Upper lobe of left lung (tissue), 4 donors: ENCODE measurements around the gene RNF213.

ENCODE experiments used
- POLR2AphosphoS5 ChIP-seq, 2 donors: sonication (generic); formaldehyde crosslinking; IDR thresholded peaks; one replicate each; pipeline ENCODE4 v1.5.1; 2017; ENCODE audit warnings: antibody characterized with exemption in 2 of 2
- TF ChIP-seq, protein P1 (sequence below), 6 experiments: fragments of 450-650 bp in 4 of 6; fragments of 200-600 bp in 2 of 6; sonication (generic) in 2 of 6; IDR thresholded peaks; one replicate each; pipeline ENCODE4 v1.5.1; 2016 to 2019; ENCODE audit warnings: antibody characterized with exemption in 6 of 6

DNA sequence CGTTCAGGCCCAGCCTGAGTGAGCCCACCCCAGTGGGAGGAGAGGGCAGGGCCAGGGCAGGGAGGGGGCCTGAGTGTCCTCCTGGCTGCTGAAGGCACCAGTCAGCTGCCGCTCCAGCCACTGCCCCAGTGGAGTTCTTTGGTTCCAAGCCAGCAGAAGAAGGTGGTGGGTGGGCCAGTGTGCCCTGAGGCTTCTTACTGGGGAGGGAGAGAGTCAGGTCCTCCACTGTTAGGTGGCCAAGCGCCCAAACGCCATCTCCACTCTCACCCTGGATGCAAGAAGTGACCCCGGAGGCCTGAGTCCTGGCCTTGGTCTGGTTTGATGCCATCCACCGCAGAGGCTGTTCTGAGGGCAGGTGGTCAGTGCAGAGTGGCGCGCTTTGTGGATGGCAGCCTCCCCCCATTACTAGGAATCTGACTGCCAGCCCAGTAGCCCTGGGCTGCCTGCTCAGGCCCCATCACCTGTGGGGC, 2.2 kb downstream of the RNF213 start:
- no peak for TF ChIP-seq POLR2AphosphoS5 (IDR thresholded peaks at IDR 0.05)
- TF ChIP-seq, protein P1, sequence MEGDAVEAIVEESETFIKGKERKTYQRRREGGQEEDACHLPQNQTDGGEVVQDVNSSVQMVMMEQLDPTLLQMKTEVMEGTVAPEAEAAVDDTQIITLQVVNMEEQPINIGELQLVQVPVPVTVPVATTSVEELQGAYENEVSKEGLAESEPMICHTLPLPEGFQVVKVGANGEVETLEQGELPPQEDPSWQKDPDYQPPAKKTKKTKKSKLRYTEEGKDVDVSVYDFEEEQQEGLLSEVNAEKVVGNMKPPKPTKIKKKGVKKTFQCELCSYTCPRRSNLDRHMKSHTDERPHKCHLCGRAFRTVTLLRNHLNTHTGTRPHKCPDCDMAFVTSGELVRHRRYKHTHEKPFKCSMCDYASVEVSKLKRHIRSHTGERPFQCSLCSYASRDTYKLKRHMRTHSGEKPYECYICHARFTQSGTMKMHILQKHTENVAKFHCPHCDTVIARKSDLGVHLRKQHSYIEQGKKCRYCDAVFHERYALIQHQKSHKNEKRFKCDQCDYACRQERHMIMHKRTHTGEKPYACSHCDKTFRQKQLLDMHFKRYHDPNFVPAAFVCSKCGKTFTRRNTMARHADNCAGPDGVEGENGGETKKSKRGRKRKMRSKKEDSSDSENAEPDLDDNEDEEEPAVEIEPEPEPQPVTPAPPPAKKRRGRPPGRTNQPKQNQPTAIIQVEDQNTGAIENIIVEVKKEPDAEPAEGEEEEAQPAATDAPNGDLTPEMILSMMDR (IDR thresholded peaks at IDR 0.05), result no peak
